ENCODE results near the gene POLR3H. TPM values are rescaled to one million over a fixed set of nuclear protein-coding genes. Genes with fewer than 3 reads are reported as not detected.

The POLR3H gene
- total RNA-seq, 1 donor from 2014 or later = 52.0 TPM

GRCh38 chr22:41540006-41540315 is 4.3 kb downstream of the POLR3H start:
- no peak for DNase-seq (ENCODE audit: low spot score)
- Mint-ChIP-seq H3K27me3 (ENCODE audit: insufficient read depth) (peaks cover 2% of the 10 kb centered on the region), H3K27ac (no peak overlapping the region), H3K4me1 (ENCODE audit: low read depth) (peaks cover 36% of the 10 kb centered on the region), H3K4me3 (no peak overlapping the region), H3K36me3 (ENCODE audit: low read depth) (peaks cover 4% of the 10 kb centered on the region), H3K9me3 (no peaks in the 10 kb centered on the region)
- intact Hi-C loops (cut with micrococcal nuclease) = no loop called here

- DNase-seq (ENCODE audit: low spot score) = no peak
- Mint-ChIP-seq H3K4me3 (no peak overlapping the region), H3K9me3 (no peaks in the 10 kb centered on the region), H3K36me3 (ENCODE audit: low read depth) (peaks cover 4% of the 10 kb centered on the region), H3K27ac (no peak overlapping the region), H3K4me1 (ENCODE audit: low read depth) (peaks cover 30% of the 10 kb centered on the region), H3K27me3 (ENCODE audit: insufficient read depth) (no peaks in the 10 kb centered on the region)
- intact Hi-C loops (cut with micrococcal nuclease) = no loop called here
Observed at GRCh38 chr22:41539146-41540005, 4.9 kb downstream of the POLR3H start.

- intact Hi-C loops (cut with micrococcal nuclease) = no loop called here
- H3K4me1 Mint-ChIP-seq (ENCODE audit: low read depth) = peaks cover 27% of the 10 kb centered on the region
Observed at GRCh38 chr22:41538583-41538982, 5.7 kb downstream of the POLR3H start.

DNA sequence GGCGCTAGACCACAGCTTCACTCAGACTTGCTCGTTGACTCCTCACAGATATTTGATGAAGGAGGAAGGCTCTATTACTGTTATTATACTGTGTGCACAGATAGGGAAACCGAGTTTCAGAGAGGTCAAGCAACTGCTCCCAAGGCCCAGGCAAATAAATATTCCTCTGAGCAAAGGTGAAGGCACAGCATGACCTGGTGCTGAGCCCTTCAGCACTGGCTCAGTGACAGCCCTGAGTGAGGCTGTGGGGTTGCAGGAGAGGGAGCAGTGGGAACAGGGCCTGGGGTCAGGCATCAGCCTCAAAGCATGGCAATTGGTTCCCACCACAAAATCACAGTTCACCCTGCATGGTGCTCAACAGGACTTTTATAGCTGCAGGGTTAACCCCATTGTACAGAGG is 7.1 kb downstream of the POLR3H start:
- H3K27ac Mint-ChIP-seq = no peak overlapping the region
- H3K4me1 Mint-ChIP-seq (ENCODE audit: low read depth) = peaks cover 13% of the 10 kb centered on the region
- H3K4me3 Mint-ChIP-seq = no peak overlapping the region
- H3K9me3 Mint-ChIP-seq = no peaks in the 10 kb centered on the region
- intact Hi-C loops (cut with micrococcal nuclease) = no loop called here
- H3K27me3 Mint-ChIP-seq (ENCODE audit: insufficient read depth) = no peaks in the 10 kb centered on the region
- peaks cover 8% of the 10 kb centered on the region for H3K36me3 Mint-ChIP-seq (ENCODE audit: low read depth)
- DNase-seq (ENCODE audit: low spot score) = no peak

More at GRCh38 chr22:41538583-41538982, 5.7 kb downstream of the POLR3H start:
- Mint-ChIP-seq H3K36me3 (ENCODE audit: low read depth) (peaks cover 8% of the 10 kb centered on the region), H3K9me3 (no peaks in the 10 kb centered on the region), H3K27ac (no peak overlapping the region), H3K4me3 (no peak overlapping the region), H3K27me3 (ENCODE audit: insufficient read depth) (no peaks in the 10 kb centered on the region)
- no peak for DNase-seq (ENCODE audit: low spot score)

DNA sequence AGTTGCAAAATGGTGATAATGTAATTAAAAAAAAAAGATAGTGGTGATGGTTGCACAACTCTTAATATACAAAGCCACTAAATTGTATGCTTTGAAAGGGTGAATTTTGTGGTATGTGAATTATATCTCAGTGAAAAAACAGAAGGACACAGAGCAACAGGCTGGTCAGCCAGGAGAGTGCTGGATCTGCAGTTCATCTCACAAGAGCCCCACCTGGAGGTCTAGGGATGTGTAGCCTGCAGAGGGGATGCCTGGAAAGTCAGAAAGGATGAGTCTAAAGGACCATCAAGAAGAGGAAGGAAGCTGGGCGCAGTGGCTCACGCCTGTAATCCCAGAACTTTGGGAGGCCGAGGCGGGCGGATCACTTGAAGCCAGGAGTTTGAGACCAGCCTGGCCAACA is 9.0 kb downstream of the POLR3H start:
- Mint-ChIP-seq H3K4me3 (no peak overlapping the region), H3K9me3 (no peaks in the 10 kb centered on the region), H3K4me1 (ENCODE audit: low read depth) (no peaks in the 10 kb centered on the region), H3K27ac (no peak overlapping the region), H3K36me3 (ENCODE audit: low read depth) (peaks cover 10% of the 10 kb centered on the region), H3K27me3 (ENCODE audit: insufficient read depth) (no peaks in the 10 kb centered on the region)
- intact Hi-C loops (cut with micrococcal nuclease) = no loop called here
- no peak for DNase-seq (ENCODE audit: low spot score)

GRCh38 chr22:41534219-41534618 is 10.1 kb downstream of the POLR3H start:
- no peaks in the 10 kb centered on the region for H3K27me3 Mint-ChIP-seq (ENCODE audit: insufficient read depth)
- no peak overlapping the region for H3K27ac Mint-ChIP-seq
- no peaks in the 10 kb centered on the region for H3K9me3 Mint-ChIP-seq
- intact Hi-C loops (cut with micrococcal nuclease) = no loop called here
- DNase-seq (ENCODE audit: low spot score) = no peak
- no peak overlapping the region for H3K4me3 Mint-ChIP-seq
- peaks cover 12% of the 10 kb centered on the region for H3K36me3 Mint-ChIP-seq (ENCODE audit: low read depth)
- H3K4me1 Mint-ChIP-seq (ENCODE audit: low read depth) = no peaks in the 10 kb centered on the region

GRCh38 chr22:41532908-41533825 is 11.1 kb downstream of the POLR3H start:
- peak; percentile 52 for DNase-seq (ENCODE audit: low spot score)
- Mint-ChIP-seq H3K4me1 (ENCODE audit: low read depth) (no peaks in the 10 kb centered on the region), H3K27me3 (ENCODE audit: insufficient read depth) (no peaks in the 10 kb centered on the region), H3K36me3 (ENCODE audit: low read depth) (peaks cover 21% of the 10 kb centered on the region), H3K27ac (no peak overlapping the region), H3K9me3 (no peaks in the 10 kb centered on the region), H3K4me3 (no peak overlapping the region)
- intact Hi-C loops (cut with micrococcal nuclease) = no loop called here

DNA sequence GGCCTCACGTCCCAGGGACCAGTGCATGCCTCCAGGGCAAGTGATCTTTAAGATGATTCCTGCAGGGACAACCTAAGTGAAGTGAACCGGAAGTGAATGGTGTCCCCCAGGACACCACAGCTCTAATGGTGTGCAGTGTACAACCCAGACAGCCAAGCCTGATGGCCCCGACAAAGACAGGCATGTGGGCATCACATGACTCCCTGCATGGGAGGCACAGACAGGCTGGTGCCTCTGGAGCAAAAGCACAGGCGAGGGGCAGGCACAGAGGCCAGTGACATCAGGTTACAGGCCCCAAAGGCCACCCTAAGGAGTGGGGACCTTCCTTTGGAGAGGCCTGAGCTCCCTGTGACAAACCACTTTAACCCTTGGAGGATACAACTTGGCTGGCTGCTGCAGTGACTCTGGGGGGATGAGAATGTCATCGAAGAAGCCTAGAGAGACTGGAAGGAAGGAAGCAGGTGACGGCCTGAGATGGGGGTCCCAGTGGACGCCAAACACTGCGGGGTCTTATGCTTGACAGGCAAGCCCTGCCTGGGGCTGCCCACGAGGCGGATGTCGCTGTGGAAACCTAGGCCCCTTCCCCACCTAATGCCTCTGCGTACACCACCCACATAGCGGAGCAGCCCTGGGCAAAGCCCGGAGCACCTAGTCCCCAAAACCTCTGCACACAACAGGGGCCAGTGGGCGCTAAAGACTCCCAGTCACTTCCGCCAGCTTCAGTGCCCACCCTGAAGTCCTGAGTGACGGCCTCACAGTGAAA is 12.4 kb downstream of the POLR3H start:
- Mint-ChIP-seq H3K27ac (no peak overlapping the region), H3K4me1 (ENCODE audit: low read depth) (no peaks in the 10 kb centered on the region), H3K36me3 (ENCODE audit: low read depth) (peaks cover 25% of the 10 kb centered on the region), H3K4me3 (no peak overlapping the region), H3K27me3 (ENCODE audit: insufficient read depth) (no peaks in the 10 kb centered on the region), H3K9me3 (no peaks in the 10 kb centered on the region)
- DNase-seq (ENCODE audit: low spot score) = no peak
- intact Hi-C loops (cut with micrococcal nuclease) = no loop called here

- H3K36me3 Mint-ChIP-seq (ENCODE audit: low read depth) = peaks cover 25% of the 10 kb centered on the region
- H3K9me3 Mint-ChIP-seq = no peaks in the 10 kb centered on the region
- no peak overlapping the region for H3K4me3 Mint-ChIP-seq
- intact Hi-C loops (cut with micrococcal nuclease) = no loop called here
- H3K27ac Mint-ChIP-seq = no peak overlapping the region
- H3K4me1 Mint-ChIP-seq (ENCODE audit: low read depth) = no peaks in the 10 kb centered on the region
- no peak for DNase-seq (ENCODE audit: low spot score)
- H3K27me3 Mint-ChIP-seq (ENCODE audit: insufficient read depth) = no peaks in the 10 kb centered on the region
Observed at GRCh38 chr22:41530890-41531714, 13.2 kb downstream of the POLR3H start.

- H3K4me3 Mint-ChIP-seq = no peak overlapping the region
- no peak for DNase-seq (ENCODE audit: low spot score)
- H3K27me3 Mint-ChIP-seq (ENCODE audit: insufficient read depth) = no peaks in the 10 kb centered on the region
- H3K27ac Mint-ChIP-seq = no peak overlapping the region
- H3K36me3 Mint-ChIP-seq (ENCODE audit: low read depth) = peaks cover 28% of the 10 kb centered on the region
- H3K4me1 Mint-ChIP-seq (ENCODE audit: low read depth) = peaks cover 11% of the 10 kb centered on the region
- H3K9me3 Mint-ChIP-seq = no peaks in the 10 kb centered on the region
- intact Hi-C loops (cut with micrococcal nuclease) = no loop called here
Observed at GRCh38 chr22:41528938-41529561, 15.2 kb downstream of the POLR3H start.

DNA sequence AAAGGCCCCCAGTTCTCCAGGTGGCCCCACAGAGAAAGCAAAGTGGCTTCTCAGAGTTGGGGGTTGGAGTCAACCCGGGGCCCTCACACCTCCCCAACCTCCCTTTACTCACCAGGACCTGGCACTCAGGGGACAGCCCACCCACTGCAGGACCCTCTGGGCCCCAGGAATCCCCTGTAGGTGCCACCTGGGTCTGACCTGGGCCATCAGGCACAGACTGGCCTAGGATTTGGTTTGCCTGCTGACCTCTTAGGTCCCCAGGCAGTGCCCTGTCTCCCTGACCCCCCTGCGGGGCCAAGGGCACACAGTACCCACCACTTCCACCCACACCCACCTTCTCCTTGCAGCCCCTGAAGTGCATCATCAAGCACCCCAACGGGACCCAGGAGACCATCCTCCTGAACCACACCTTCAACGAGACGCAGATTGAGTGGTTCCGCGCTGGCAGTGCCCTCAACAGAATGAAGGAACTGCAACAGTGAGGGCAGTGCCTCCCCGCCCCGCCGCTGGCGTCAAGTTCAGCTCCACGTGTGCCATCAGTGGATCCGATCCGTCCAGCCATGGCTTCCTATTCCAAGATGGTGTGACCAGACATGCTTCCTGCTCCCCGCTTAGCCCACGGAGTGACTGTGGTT is 16.0 kb downstream of the POLR3H start:
- no peaks in the 10 kb centered on the region for H3K27me3 Mint-ChIP-seq (ENCODE audit: insufficient read depth)
- intact Hi-C loops (cut with micrococcal nuclease) = no loop called here
- H3K9me3 Mint-ChIP-seq = no peaks in the 10 kb centered on the region
- H3K4me3 Mint-ChIP-seq = no peak overlapping the region
- no peak overlapping the region for H3K27ac Mint-ChIP-seq
- peaks cover 11% of the 10 kb centered on the region for H3K4me1 Mint-ChIP-seq (ENCODE audit: low read depth)
- DNase-seq (ENCODE audit: low spot score) = no peak
- peaks cover 26% of the 10 kb centered on the region for H3K36me3 Mint-ChIP-seq (ENCODE audit: low read depth)

All from activated T-helper 1 cell treated with anti-CD3 and anti-CD28 coated beads, Interleukin-12 subunit alpha, Interleukin-12 subunit beta, Interleukin-2, Interleukin-4 antibody, amounts not matched to agents 30 ng/mL and 10 ng/mL and 1 ng/mL, durations not matched to agents 14 hours and 24 hours and 36 hours (primary cell).